ENCODE results near the gene ENTPD2. TPM values are rescaled to one million over a fixed set of nuclear protein-coding genes. Genes with fewer than 3 reads are reported as not detected.

ENTPD2 gene
- total RNA-seq, 2 donors from 2014 or later = 0.41 to 0.67 TPM

DNA sequence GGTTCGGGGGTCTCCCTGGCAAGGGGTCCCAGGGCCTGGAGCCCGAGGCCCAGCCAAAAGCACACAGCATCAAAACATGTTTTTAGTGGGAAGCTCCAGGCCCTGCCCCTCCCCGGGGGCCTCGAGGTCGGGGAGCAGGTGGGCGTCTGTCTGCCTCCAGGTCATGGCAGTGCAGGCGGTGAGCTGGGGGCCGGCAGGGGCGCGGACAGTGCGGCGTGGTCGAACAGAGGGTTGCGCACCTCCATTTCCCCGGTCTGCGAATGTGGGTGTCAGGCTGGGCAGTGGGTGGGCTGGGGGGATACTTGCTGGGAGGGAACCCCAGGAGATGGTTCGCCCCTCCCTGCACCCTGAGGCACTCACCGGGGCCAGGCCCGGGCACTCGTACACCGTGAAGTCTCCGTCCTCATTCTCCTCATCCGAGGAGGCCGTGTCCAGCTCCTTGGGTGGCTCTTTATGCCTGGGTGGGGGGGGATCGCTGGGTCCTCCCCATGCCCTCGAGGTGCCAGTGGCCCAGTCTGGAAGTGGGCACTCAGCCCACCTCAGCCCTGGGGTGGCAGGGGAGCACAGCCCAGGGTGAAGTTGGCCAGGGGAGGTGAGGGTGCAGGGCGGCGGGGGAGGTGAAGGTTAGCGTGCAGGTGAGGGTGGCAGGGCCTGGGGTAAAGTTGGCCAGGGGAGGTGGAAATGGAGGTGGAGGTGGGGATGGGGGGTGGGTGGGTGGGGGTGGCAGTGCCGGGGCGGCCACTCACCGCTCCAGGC lies 14.1 kb downstream of the ENTPD2 start:
- H3K36me3 ChIP-seq = peaks cover 23% of the 10 kb centered on the region
- TF ChIP-seq, protein P1, sequence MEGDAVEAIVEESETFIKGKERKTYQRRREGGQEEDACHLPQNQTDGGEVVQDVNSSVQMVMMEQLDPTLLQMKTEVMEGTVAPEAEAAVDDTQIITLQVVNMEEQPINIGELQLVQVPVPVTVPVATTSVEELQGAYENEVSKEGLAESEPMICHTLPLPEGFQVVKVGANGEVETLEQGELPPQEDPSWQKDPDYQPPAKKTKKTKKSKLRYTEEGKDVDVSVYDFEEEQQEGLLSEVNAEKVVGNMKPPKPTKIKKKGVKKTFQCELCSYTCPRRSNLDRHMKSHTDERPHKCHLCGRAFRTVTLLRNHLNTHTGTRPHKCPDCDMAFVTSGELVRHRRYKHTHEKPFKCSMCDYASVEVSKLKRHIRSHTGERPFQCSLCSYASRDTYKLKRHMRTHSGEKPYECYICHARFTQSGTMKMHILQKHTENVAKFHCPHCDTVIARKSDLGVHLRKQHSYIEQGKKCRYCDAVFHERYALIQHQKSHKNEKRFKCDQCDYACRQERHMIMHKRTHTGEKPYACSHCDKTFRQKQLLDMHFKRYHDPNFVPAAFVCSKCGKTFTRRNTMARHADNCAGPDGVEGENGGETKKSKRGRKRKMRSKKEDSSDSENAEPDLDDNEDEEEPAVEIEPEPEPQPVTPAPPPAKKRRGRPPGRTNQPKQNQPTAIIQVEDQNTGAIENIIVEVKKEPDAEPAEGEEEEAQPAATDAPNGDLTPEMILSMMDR (IDR thresholded peaks at IDR 0.05) = no peak
- H3K4me3 ChIP-seq = no peak overlapping the region
- no peak for DNase-seq (ENCODE audit: low spot score)
- H3K4me1 ChIP-seq = peaks cover 0 to 36% of the 10 kb centered on the region in 2 donors
- no peaks in the 10 kb centered on the region for H3K9me3 ChIP-seq
- no peak overlapping the region for H3K27ac ChIP-seq
- H3K27me3 ChIP-seq = no peaks in the 10 kb centered on the region

DNA sequence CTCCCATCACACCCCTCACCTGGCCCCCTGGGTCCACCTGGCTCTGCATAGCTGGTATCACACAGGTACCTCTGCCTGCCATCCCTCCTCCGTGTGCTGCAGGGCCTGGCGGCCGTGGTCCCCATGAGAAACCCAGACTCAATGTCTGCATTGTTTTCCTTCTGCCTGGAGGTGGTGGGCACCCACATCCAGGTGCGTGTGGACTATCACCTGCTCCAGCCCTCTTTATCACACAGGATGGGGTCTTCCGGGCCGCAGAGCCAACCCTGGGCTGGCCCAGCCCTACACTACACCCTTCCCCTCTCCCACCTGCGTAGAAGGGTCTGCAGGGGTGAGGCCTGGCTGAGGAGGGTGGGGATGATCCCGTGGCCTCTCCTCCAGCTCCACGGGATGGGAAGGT lies 14.9 kb downstream of the ENTPD2 start:
- Histone ChIP-seq H3K27me3 (no peaks in the 10 kb centered on the region), H3K9me3 (no peaks in the 10 kb centered on the region), H3K4me3 (no peak overlapping the region), H3K4me1 (peaks cover 0 to 33% of the 10 kb centered on the region in 2 donors), H3K27ac (no peak overlapping the region), H3K36me3 (peaks cover 23% of the 10 kb centered on the region)
- TF ChIP-seq, protein P1 (IDR thresholded peaks at IDR 0.05) = no peak
- no peak for DNase-seq (ENCODE audit: low spot score)

DNA sequence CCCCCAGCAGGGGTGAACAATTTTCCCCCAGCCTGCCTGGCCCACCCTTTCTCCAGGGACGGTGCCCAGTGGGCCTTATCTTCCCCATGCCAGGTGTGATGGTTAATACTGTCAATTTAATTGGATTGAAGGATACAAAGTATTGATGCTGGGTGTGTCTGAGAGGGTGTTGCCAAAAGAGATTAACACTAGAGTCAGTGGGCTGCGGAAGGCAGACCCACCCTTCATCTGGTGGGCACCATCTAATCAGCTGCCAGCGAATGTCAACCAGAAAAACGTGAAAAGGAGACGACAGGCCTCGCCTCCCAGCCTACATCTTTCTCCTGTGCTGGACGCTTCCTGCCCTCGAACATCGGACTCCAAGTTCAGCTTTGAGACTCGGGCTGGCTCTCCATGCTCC lies 16.4 kb downstream of the ENTPD2 start:
- DNase-seq (ENCODE audit: low spot score) = no peak
- no peak overlapping the region for H3K4me3 ChIP-seq
- H3K27ac ChIP-seq = no peak overlapping the region
- no peaks in the 10 kb centered on the region for H3K9me3 ChIP-seq
- peaks cover 23% of the 10 kb centered on the region for H3K36me3 ChIP-seq
- peaks cover 0 to 23% of the 10 kb centered on the region in 2 donors for H3K4me1 ChIP-seq
- H3K27me3 ChIP-seq = no peaks in the 10 kb centered on the region
- TF ChIP-seq, protein P1 (IDR thresholded peaks at IDR 0.05) = no peak

DNA sequence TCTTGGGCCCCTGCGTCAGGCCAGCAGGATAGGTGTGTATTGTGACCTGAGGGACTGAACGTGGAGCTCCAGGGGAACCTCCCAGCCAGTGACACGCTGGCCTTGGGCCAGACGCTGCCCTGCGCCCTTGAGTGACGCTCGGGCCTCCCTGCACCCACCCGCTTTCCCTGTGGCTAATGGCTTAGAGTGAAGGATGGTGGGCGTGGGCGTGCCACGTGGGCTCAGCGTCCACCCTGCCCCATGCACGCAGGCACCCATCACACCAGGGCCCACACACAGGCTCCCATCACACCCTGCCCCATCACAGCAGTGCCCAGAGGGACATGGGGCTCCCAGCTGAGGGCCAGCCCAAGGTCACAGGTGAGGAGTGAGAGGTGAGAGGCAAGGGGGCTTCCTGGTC lies 16.8 kb downstream of the ENTPD2 start:
- H3K4me1 ChIP-seq = peaks cover 0 to 21% of the 10 kb centered on the region in 2 donors
- TF ChIP-seq, protein P1 (IDR thresholded peaks at IDR 0.05) = no peak
- H3K9me3 ChIP-seq = no peaks in the 10 kb centered on the region
- DNase-seq (ENCODE audit: low spot score) = no peak
- H3K27me3 ChIP-seq = no peaks in the 10 kb centered on the region
- peaks cover 23% of the 10 kb centered on the region for H3K36me3 ChIP-seq
- H3K27ac ChIP-seq = no peak overlapping the region
- no peak overlapping the region for H3K4me3 ChIP-seq

DNA sequence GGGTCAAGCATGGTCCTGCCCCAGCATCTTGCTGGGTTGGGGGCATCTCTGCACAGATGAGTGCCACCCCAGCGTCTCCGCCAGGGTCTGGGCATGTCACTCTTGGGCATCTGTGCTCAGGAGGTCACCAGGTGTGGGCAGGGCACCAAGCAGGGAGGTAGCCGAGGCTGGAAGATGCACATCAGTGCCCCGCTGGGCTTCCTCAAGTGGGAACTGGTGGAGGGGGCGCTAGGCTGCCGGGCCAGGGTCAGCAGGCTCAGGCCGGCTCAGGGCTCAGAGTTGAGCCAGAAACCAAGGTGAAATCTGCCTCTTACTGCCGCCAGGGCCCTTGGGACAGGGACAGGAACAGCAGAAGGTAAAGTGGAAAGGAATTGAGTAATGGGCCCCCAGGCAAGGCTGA lies 17.9 kb downstream of the ENTPD2 start:
- no peak for DNase-seq (ENCODE audit: low spot score)
- TF ChIP-seq, protein P1 (IDR thresholded peaks at IDR 0.05) = no peak
- no peaks in the 10 kb centered on the region for H3K27me3 ChIP-seq
- H3K27ac ChIP-seq = no peak overlapping the region
- no peak overlapping the region for H3K4me3 ChIP-seq
- H3K4me1 ChIP-seq = peaks cover 0 to 14% of the 10 kb centered on the region in 2 donors
- H3K9me3 ChIP-seq = no peaks in the 10 kb centered on the region
- peaks cover 23% of the 10 kb centered on the region for H3K36me3 ChIP-seq

DNA sequence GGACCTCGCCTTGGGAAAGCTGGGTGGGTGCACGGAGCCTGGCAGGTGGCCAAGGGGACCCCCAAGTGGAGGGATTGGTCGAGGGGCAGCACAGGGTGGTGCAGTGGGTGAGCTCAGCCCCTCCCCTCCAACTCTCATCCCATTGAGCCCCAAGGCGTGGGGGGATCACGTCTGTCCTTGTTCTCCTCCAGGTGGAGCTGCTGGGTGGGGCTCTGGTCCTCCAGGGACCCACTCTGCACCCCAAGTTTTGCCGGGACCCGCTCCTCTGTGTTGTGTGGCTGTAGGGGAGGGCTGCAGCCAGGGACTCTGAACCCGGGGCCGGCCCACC lies 18.4 kb downstream of the ENTPD2 start:
- H3K27me3 ChIP-seq = no peaks in the 10 kb centered on the region
- H3K4me1 ChIP-seq = peaks cover 0 to 14% of the 10 kb centered on the region in 2 donors
- H3K4me3 ChIP-seq = no peak overlapping the region
- peaks cover 19% of the 10 kb centered on the region for H3K36me3 ChIP-seq
- no peaks in the 10 kb centered on the region for H3K9me3 ChIP-seq
- no peak overlapping the region for H3K27ac ChIP-seq
- DNase-seq (ENCODE audit: low spot score) = no peak
- TF ChIP-seq, protein P1 (IDR thresholded peaks at IDR 0.05) = peak; percentile 12 to 24

All from right atrium auricular region (tissue), 2 donors.